Measurements from ENCODE around the gene METTL25.

METTL25 gene

DNA sequence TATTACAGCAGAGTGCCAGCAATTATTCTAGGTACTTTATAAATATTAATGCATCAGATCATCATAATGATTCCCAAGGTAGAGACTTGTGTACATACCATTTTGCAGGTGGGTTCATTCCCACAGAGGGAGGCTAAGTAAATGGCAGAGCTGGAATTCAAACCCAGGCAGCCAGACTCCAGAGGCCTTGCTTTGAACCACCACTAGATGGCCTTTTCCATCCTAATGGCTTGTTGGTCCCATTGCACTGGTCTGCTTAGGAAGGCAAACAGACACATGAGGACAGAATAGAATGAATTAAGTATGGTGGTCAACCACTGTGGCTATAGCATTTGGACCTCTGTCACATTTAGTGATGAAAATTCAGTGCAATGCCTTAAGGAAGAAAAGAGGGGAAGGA, 158.7 kb downstream of the METTL25 start:
- DNase-seq: no peak
- intact Hi-C loops (cut with DNase I): no loop called here

DNA sequence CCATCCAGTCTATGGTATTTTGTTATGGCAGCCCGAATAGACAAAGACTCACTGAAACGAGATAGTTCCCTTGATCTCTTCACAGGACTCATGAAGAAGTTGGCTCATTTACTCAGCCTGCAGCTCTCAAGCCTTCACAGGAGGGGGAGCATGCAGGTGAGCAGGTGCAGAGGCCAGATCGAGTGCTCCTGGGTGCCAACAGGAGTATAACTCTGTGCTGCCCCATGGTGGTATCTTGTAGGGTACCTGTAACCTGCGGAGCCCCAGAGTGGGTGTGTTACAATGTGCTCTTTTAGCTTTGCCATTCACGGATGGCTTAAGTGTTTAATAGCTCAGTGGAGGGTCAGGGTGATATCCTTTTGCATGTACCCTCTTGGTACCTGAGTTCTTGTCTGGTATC, 159.5 kb downstream of the METTL25 start:
- intact Hi-C loops (cut with DNase I): no loop called here
- no peak for DNase-seq

DNA sequence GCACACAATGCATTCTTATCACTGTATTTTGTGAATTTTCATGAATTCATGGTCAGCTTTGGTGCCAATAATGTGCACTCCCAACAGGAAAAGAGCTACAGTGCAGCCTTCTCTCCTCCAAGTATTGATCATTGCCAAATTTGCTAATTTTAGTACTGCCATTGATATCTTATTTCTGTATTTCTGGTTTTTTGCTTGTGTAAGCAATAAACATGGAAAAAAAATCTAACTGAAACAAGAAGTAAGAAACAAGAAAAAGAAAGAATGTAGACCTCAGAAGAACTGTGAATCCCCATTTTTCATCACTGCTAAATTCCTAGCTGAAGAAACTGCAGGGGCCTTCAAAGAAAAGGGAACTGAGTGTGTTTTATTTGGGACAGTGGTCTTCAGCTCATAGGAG, 161.2 kb downstream of the METTL25 start:
- intact Hi-C loops (cut with DNase I): no loop called here
- no peak for DNase-seq

DNA sequence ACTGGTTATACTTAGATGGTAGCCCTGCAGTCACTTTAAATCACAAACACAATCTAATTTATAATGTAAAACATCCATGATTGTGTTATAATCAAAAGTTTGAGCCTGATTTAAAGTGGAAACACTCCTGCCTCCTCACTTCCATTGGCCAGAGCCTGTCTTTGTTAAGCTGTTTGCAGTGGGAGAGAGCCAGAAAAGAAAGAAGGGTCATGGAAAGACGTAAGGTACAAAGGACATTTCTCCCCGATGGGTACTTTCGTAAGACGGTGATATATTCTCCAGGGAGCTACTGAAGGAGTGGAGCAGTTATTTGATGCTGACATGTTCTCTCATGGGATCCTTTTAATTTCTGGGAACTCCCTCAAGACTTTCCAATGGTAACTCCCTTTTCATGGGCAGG, 164.0 kb downstream of the METTL25 start:
- intact Hi-C loops (cut with DNase I): no loop called here
- DNase-seq: no peak

DNA sequence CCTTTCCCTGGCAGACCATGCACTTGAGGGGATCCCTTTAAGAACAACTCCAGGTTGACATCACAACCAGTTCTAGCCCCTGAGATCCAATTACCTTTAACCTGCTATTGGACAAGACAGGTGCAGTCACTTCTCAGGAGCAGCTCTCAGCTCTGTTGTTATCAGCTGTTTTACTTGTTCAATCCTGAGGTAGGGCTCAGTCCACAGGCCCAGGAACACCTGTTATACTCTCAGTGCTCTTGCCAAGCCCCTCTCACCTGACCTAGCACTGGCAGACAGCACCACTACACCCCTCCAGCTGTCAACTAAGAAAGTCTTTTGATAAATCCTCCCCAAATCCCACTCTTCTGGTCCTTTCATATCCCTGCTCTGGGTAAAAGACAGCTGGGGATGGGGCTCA, 164.4 kb downstream of the METTL25 start:
- intact Hi-C loops (cut with DNase I): no loop called here
- DNase-seq: no peak

DNA sequence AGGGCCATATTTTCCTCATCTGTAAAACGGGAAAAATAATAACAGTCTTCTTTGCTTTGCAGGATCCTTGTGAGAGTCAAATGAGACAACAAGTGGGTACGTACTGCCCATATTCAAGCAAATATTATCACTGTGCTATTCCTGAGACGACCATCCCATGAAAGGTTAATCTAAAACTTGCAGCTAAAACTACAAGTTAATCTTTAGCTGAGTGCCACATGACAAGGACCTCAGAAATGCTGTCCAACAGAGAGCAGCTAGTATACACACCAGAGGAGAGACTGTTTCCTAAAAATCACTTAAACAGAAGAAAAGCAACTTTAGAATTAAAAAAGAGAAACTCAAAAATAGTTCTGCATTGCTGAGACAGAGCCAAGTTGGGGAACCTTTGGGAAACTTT, 165.7 kb downstream of the METTL25 start:
- peak in 1 of 42 donors; percentile 8 for DNase-seq
- intact Hi-C loops (cut with DNase I): no loop called here

DNA sequence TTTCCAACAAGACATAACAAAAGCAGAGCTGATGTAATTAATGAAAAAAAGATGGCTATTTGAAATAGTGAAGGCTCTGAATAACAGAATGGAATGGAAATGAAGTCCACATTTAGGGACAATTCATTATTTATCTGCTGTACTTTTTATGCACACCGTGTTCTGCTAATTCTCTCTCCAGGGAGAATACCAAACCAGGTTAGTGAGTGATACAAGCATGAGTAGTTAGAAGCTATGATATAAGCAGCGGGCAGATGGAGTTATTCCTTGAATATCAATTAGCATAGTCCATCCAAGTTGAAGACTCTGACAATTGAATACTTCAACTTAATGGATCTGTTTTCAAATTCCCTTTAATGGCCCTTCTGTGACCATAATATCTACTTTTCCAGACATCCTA, 166.3 kb downstream of the METTL25 start:
- no peak for DNase-seq

DNA sequence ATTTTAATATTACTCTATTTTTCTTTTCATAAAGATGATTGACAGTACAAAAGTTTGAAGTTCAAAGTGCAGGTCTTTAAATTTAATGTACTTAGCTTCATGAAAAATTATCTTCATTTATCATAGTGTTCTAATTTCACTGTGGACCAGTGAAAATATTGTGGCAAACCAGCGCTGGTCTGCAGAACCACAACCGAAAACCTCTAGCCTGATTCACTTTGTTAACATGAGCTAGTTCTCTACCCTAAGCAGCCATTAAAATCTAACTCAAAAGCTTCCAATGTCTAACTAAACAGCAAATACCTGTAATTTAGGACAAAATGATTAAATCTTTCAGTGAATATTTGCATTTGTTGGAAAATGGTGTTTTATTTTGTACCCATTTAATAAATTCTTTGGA, 167.3 kb downstream of the METTL25 start:
- intact Hi-C loops (cut with DNase I): loop anchor here (5.0 kb wide), 2 partner anchors 102 to 162 kb away; partner anchors contain the start of gene TMTC2
- no peak for DNase-seq

More for the DNA sequence above, 166.3 kb downstream of the METTL25 start:
- intact Hi-C loops (cut with DNase I): loop anchor here (5.0 kb wide), 2 partner anchors 103 to 163 kb away; partner anchors contain the start of gene TMTC2

DNA sequence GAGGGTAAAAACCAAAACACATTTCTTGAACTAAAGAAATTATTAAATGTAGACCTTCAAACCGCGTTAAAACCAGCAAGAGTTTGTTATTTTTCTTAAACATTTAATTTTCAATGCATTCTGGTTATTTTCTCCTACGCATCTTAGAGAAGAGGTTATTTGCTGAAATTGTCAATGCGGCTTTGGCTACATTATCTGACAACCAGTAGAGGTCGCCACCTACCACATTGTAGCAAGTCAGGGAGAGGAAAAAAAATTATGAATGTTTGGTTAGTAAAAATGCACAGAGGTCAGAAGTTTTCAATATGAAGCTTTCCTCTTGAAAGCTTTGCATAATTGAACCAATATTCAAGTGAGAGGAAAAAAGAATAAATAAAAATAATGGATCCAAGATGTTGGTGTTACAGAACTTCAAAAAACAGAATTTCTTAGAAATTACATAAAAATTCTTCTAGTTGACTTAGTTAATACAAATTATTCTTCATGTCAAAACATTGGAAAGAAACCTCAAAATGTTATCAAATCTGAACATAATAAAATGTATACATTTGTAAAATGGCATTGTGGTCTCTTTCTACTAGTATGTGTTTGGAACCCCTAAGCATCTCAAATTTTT, 168.9 kb downstream of the METTL25 start:
- intact Hi-C loops (cut with DNase I): loop anchor here (5.0 kb wide), 2 partner anchors 100 to 160 kb away; partner anchors contain the start of gene TMTC2
- peak in 38 of 42 donors; percentile 5 to 89 (median 62) for DNase-seq
